GM19193 (cell line): ENCODE data around the gene ZNF236.

ENCODE experiments used
- POLR2A ChIP-seq: IDR thresholded peaks from 4 replicates; pipeline ENCODE4 v1.6.1; 2011; ENCODE audit not compliant: insufficient read depth, insufficient read length; ENCODE audit errors: extremely low read depth

ZNF236 gene

GRCh38 chr18:76822506-76823160 is at the start of gene ZNF236:
TSS of gene ZNF236 (plus strand) at chr18:76822557. CDS start at chr18:76822608, 51 bp downstream.
- peak; percentile 61 for TF ChIP-seq POLR2A

DNA sequence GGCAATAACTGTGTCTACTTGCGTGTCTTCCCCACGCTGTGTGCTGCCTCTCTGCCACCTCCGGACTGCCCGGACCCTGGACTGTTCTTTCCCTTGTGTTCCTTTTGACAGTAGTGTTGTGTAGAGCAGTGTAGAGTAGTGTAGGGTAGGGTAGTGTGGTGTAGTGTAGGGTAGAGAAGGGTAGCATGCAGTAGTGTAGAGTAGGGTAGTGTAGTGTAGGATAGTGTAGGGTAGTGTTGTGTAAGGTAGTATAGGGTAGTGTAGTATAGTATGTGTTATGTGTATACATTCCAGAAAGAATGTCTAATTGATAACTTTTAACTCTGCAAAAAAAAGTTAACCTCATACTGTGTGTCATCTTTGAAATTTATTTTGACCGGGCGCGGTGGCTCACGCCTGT is 49.7 kb upstream of the ZNF236 start:
- no peak for TF ChIP-seq POLR2A

- TF ChIP-seq POLR2A: no peak
Measured at GRCh38 chr18:76783786-76784484, 38.4 kb upstream of the ZNF236 start.

GRCh38 chr18:76785872-76786271 is 36.5 kb upstream of the ZNF236 start:
- TF ChIP-seq POLR2A: no peak

DNA sequence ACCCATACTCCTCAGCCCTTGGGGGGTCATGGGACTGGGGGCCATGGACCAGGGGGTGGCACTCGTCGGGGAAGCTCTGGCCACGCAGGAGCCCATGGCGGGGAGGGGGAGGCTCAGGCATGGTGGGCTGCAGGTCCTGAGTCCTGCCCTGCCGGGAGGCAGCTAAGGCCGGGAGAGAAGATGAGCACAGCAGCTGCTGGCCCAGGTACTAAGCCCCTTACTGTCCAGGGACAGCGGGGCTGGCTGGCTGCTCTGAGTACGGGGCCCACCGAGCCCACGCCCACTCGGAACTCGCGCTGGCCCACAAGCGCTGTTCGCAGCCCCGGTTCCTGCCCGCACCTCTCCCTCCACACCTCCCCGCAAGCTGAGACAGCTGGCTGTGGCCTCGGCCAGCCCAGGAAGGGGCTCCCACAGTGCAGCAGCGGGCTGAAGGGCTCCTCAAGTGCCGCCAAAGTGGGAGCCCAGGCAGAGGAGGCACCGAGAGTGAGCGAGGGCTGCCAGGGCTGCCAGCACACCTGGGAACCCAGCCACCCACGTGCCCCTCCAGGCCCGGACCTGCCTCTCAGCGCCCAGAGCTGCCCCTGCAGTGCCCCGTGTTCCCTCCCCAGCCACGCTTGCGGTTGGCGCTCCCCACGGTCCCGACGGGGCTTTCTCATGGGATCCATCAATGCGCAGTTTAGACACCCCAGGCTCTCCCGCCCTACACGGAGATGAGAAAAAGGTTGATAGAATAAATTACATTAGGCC is 33.6 kb upstream of the ZNF236 start:
- TF ChIP-seq POLR2A: no peak

- TF ChIP-seq POLR2A: no peak
Measured at GRCh38 chr18:76791106-76791505, 31.3 kb upstream of the ZNF236 start.

- TF ChIP-seq POLR2A: no peak
Measured at GRCh38 chr18:76791642-76792041, 30.7 kb upstream of the ZNF236 start.

DNA sequence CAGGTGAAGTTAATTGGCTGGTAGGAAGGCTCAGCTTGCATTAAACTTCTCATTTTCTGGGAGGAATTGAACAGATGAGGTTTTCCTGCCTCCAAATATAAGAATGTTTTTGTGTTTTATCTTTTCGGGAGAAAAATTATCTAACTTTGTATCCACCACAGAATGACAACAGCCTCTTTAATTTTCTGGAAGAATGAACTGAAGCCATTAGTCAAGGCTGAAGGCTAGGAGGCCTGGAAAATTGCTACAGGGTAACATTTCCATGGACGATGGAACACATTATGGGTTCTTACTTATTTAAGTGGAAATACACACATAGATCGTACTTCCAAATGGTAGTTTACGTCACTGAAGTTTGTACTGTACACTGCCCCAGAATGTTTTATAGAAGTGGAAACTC is 28.0 kb upstream of the ZNF236 start:
- TF ChIP-seq POLR2A: no peak

GRCh38 chr18:76801567-76802505 is 20.5 kb upstream of the ZNF236 start:
- no peak for TF ChIP-seq POLR2A

GRCh38 chr18:76803413-76803812 is 18.9 kb upstream of the ZNF236 start:
- no peak for TF ChIP-seq POLR2A

- TF ChIP-seq POLR2A: no peak
Measured at GRCh38 chr18:76803814-76804213, 18.5 kb upstream of the ZNF236 start.

GRCh38 chr18:76805221-76805620 is 17.1 kb upstream of the ZNF236 start:
- no peak for TF ChIP-seq POLR2A

DNA sequence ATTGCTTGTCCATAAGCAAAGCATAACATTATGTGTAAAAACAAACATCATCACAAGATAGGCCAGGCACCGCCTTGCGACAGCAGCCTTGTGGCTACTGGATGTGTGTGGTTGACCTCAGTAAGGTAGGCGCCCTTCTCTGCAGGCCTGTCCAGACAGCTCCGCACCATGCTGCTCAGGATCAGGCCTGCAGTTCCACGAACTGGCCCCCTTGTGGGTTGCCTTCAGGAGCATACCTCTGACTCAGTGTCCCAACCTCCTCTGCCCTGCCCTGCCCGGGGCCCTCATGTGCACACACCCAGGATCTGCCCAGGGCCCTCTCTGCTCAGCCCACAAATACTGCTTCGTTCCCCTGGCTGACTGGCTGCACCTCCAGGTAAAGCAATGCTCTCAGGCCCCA is 16.1 kb upstream of the ZNF236 start:
- TF ChIP-seq POLR2A: no peak

DNA sequence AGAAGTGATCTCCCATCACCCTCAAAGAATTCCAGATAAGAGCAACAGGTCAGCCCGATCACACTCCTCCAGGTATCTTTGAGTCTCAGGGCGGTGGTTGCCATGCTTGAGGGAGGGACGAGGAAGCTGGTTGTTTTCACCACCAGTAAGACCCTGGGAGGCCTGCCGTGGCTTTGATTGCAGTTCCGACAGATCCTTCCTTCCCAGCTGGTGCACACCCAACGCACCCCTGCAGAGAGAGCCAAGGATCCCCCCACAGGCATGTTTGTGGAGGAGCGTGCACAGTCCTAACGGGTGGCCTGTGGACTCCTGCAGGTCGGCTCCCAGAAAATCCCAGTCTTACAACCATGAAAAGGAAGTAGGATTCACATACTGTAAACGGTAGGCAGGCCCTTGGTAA is 13.8 kb upstream of the ZNF236 start:
- TF ChIP-seq POLR2A: no peak

GRCh38 chr18:76814256-76814655 is 8.1 kb upstream of the ZNF236 start:
- no peak for TF ChIP-seq POLR2A

DNA sequence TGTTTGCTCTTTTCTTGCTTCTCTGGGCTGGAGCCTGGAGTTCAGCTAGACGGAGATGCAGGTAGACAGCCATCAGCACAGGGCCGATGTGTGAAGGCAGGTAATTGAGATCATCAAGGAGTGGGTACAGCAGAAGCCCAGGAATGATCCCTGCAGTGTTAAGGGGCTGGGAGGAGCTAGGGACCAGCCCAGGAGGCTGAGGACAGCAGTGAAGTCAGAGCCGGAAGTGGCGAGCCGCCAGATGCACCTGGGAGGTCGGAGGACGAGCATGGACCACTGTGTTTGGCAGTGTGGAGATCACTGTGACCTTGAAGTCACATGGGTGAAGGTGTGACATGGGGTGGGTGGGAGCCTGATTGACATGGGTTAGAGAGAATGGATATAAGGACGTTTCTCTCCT is 6.2 kb upstream of the ZNF236 start:
- no peak for TF ChIP-seq POLR2A
